GM20431 (cell line): ENCODE data around the gene RCSD1.

Experiments used
- in situ Hi-C: fragments of 300-500 bp; cut with MseI, MboI; formaldehyde crosslinking; loops from one replicate; pipeline ENCODE4 v1.15.0; 2020; ENCODE audit warnings: low sequenced_read_pairs; ENCODE audit not compliant: unreplicated experiment

The RCSD1 gene

GRCh38 chr1:167681024-167681423 lies 51.0 kb downstream of the RCSD1 start:
- in situ Hi-C loops = no loop called here

- in situ Hi-C loops = no loop called here
These were observed 51.5 kb downstream of the RCSD1 start for GRCh38 chr1:167681451-167682098.

DNA sequence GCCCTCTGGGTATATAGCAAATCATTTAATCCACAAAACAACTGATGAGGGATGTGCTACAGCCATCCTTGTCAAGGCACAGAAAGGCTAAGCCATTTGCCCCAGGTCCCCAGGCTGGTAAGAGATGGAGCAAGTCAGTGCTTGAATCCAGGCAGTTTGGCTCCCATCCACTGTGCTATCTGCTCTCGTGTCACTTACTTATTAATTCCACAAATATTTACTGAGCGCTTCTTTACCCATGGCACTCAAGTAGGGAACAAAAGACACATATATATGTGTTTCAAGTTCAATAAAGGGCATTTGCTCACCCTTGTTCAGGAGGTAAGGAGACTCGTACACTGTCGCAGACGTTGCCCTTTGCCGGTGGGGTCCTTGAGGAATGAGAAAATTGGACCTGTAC lies 53.2 kb downstream of the RCSD1 start:
- in situ Hi-C loops = no loop called here

- in situ Hi-C loops = no loop called here
These were observed 53.8 kb downstream of the RCSD1 start for GRCh38 chr1:167683641-167684502.

DNA sequence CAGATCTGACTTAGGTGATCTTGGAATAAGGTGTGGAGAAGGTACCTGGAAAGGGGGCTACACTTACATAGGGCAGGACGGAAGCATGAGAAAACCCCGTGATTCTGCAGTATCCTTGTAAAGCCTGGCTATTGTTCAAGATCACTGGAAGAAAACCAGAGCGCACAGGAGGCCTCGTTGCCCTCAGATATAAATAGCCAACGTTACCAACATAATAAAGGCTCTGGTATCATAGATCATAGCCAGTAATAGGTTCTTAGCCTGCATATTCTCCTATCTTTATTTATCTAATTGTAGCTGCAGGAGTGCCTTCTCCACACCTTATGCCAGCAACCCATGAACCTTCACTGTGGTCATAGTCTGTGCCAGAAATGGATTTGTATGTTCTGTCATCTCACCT lies 55.8 kb downstream of the RCSD1 start:
- in situ Hi-C loops = loop anchor here (5.0 kb wide), 1 partner anchor 84 kb away; no protein-coding TSS in a partner anchor

GRCh38 chr1:167687919-167688519 lies 58.0 kb downstream of the RCSD1 start:
- in situ Hi-C loops = loop anchor here (5.0 kb wide), 1 partner anchor 86 kb away; no protein-coding TSS in a partner anchor

DNA sequence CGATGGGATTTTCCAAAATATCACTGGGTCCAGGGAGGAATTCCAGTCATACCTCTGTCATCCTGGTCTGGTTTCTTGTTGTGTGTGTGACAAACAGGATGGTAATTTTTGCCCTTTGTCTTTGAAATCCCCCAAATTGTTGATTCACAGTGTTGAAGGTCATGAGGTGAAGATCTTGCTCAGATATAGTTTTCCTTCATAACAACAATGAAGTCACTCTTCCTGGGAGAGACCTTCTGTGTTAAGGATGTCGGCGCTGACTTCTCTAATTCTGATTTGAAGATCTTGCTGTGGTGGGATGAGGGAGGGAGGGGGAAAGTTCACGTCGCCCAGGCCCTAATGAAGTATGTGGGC lies 59.5 kb downstream of the RCSD1 start:
- in situ Hi-C loops = loop anchor here (5.0 kb wide), 1 partner anchor 87 kb away; no protein-coding TSS in a partner anchor

DNA sequence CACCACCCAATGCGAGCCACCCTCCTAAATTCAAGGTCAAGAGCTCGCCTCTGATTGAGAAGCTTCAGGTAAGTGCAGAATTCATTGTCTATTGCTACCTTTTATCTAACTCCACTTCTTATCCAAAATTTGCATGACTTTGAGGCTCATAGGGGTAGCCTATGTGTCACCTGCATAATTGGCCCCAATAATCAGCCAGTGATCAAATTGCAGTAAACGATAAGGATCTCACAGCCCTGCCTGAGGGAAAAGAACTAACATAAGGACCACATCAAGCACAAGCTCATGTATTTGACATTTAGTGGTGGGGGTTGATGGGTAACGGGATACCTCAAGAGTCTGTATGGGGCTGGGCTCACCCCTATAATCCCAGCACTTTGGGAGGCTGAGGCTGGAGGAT lies 60.0 kb downstream of the RCSD1 start:
- in situ Hi-C loops = no loop called here

DNA sequence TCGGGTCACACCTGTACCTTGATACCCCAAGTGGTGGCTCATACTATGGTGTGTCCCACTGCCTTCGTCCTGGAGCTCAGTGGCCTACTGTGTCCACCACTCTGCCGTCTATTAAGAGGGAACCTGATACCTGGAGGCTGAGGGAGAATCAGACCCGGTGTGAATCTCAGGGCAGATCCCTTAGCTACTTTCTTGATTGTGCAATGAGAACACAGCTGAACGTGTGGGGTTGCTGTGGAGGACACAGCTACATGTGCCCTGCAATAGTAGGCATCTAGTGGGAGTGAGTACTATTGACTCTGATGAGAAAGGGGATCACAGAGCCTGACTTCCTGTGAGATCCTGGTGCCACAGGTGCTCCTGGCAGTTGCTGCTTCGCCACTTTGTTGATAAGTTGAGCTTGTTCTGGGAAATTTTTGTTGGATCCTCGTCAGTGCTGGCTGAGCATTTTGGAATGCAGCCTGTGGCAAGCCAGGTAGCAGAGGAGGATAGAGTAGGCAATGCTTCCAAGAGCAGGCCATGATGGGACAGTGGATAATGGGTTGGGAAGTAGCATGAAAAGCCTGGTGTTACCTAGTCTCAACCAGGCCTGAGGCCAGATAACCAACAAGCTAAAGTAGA lies 63.5 kb downstream of the RCSD1 start:
- in situ Hi-C loops = no loop called here

DNA sequence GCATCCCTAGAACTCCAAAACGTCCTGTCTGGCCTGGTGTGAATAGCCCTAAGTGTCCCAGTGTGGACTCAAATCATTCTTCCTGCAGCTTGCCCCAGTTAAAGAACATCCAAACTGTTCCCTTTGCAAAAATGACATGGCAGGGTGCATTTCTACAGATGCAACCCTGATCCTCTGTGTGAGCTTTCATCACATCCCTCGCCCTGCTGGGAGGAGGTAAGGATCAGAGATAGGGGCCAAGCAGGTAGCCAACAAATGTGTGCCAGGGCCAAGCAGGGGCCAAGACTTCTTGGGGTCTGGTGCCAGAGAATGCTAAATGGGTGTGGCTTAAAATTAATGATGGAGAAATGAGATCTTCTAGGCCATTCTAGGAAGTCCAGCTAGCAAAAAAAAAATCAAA lies 64.7 kb downstream of the RCSD1 start:
- in situ Hi-C loops = no loop called here

DNA sequence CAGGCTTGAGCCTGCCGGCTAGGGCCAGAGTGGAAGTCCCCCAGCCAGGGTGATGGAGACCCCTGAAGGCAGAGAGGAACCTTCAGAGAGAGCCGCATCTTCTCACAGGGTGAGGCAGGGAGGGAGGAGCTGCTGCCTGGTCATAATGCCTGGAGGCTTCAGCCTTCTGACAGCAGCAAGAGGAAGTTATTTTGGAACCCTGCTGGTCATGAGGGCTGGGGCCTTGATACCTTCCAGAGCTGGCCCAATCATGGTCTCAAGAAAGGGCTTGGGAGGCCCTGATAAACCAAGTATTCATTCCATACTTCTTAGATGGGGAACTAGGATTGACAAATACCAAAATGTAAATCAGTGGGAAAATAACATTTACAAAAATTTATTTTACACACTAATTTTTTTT lies 65.1 kb downstream of the RCSD1 start:
- in situ Hi-C loops = no loop called here

- in situ Hi-C loops = no loop called here
These were observed 65.9 kb downstream of the RCSD1 start for GRCh38 chr1:167695756-167696561.

DNA sequence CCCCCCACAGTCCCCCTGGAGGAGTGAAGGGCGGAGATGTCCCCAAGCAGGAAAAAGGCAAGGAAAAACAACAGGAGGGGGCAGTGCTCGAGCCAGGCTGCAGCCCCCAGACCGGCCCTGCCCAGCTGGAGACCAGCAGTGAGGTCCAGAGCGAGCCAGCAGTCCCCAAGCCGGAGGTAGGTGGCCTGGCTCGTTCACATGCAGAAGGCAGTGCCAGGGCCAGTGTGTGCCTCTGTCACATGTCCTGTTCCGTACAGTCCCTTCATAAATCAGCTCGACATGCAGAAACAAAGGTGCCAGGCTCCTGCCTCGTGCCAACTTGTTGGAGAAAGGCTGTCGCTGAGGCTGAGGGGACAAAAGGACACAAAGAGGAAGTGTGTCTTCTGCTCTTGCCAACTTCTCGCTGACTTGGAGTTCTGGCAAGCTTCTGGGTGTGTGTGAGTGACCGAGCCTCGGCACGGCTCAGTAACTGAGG lies 67.7 kb downstream of the RCSD1 start:
- in situ Hi-C loops = no loop called here

DNA sequence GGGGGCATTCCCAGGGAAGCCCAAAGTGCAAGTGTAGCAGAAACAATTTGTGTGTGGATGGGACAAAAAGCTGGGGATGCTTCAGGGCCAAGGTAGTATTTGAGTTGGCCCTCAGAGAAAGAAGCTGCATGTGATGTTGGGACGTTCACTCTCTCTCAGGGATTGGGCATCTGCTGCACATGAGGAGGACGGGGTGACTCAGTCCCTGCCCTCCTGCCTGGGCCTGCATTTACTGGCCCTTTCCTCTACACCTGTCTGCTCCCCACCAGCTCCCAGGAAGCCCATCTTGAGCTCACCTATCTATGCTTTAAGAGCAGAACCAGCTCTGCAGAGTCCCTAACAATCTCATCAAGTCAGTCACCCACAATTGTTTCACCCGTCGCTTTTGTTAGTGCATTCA lies 68.3 kb downstream of the RCSD1 start:
- in situ Hi-C loops = no loop called here

GRCh38 chr1:167701510-167701909 lies 71.5 kb downstream of the RCSD1 start:
- in situ Hi-C loops = no loop called here

DNA sequence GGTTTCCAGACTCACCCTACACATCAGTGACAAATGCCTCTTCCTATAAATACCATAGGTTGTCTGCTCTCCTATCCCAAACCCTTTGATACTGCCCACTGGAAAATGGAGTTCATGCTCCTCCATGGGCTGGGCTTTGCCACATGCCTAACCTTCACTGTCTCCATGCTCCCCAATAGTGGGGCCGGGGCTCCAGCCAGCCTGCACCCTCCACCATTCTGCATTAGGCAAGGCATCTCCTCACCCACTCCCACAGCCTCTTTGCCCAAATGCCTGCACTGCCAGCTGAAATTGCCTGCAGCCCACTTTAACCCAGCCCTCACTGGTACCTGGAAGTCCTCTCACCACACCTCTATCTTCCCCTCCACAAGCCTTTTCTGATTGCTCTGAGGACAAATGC lies 73.5 kb downstream of the RCSD1 start:
- in situ Hi-C loops = no loop called here

DNA sequence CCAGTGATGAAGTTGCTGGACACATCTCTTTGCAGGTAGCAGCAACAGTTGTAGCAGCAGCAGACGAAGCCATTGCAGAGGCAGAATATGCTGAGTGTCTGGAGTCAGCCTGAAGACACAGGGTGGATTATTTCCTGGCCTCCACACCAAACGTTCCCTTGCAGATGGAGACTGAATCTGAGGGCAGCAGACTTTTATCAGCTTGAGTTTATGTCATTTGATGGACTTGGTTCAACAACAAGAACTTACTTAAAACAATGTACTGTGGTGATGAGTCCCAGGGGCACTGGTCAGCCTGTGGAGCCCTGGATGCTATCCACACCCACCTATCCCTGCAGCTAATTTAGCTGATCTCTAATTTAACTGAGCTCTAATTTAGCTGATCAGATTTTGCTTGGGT lies 74.7 kb downstream of the RCSD1 start:
- in situ Hi-C loops = no loop called here

DNA sequence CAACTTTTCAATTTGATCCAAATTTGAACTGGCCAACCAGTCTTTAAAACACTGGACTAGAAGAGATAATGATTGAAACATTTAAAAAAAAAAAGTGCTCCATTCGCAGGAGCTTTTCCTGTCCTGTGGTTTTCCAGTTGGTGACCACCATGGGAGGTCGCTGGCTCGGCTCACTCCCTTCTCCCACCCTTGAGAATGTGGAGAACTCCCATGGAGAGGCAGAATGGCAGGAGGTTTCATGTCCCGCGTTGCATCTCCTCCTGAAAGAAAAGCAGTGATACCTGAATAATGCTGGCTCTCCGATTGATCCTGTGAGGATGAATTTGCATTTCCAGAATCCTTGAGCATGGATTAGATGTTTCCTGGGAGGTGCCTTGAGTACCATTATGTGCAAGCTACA lies 75.2 kb downstream of the RCSD1 start:
- in situ Hi-C loops = no loop called here

GRCh38 chr1:167706363-167706762 lies 76.3 kb downstream of the RCSD1 start:
- in situ Hi-C loops = no loop called here
